ENCODE data around the gene ELAVL2. TPM values are rescaled to one million over a fixed set of nuclear protein-coding genes. Genes with fewer than 3 reads are reported as not detected.

Gene ELAVL2
- total RNA-seq, 2 experiments from 2014 or later, result not detected

GRCh38 chr9:23663536-23663935, 162.5 kb downstream of the ELAVL2 start:
- Mint-ChIP-seq H3K27ac (no peak overlapping the region), H3K36me3 (ENCODE audit: low read depth) (no peaks in the 10 kb centered on the region), H3K4me3 (no peak overlapping the region), H3K27me3 (no peaks in the 10 kb centered on the region), H3K4me1 (ENCODE audit: low read depth) (no peaks in the 10 kb centered on the region), H3K9me3 (peaks cover 24% of the 10 kb centered on the region)
- Histone ChIP-seq H3K27ac (ENCODE audit: low read depth in 1 of 2, low read length in 2 of 2) (no peak overlapping the region), H3K9me3 (ENCODE audit: control insufficient read depth in 1 of 2, insufficient read depth in 1 of 2, low read length in 2 of 2) (peaks cover 0 to 3% of the 10 kb centered on the region in 2 experiments), H3K27me3 (ENCODE audit: control insufficient read depth in 1 of 2, insufficient read depth in 2 of 2, low read length in 2 of 2) (no peaks in the 10 kb centered on the region), H3K4me3 (ENCODE audit: low read length) (no peak overlapping the region), H3K4me1 (ENCODE audit: insufficient read depth, low read length) (no peaks in the 10 kb centered on the region), H3K36me3 (ENCODE audit: insufficient read depth, low read length) (no peaks in the 10 kb centered on the region)
- ChIA-PET POLR2A (no interaction called here), CTCF (no interaction called here)
- DNase-seq, result no peak
- no peak for TF ChIP-seq CTCF (IDR thresholded peaks at IDR 0.05)
- intact Hi-C loops (cut with DNase I, micrococcal nuclease), result no loop called here
- ATAC-seq (ENCODE audit: poor library complexity), result no peak

GRCh38 chr9:23663125-23663524, 162.9 kb downstream of the ELAVL2 start:
- no peak for TF ChIP-seq CTCF (IDR thresholded peaks at IDR 0.05)
- intact Hi-C loops (cut with DNase I, micrococcal nuclease), result no loop called here
- H3K4me1 Mint-ChIP-seq (ENCODE audit: low read depth), result no peaks in the 10 kb centered on the region

GRCh38 chr9:23662320-23662719, 163.7 kb downstream of the ELAVL2 start:
- CTCF ChIA-PET, result no interaction called here
- H3K9me3 ChIP-seq (ENCODE audit: control insufficient read depth in 1 of 2, insufficient read depth in 1 of 2, low read length in 2 of 2), result peaks cover 0 to 3% of the 10 kb centered on the region in 2 experiments
- H3K27me3 Mint-ChIP-seq, result no peaks in the 10 kb centered on the region
- H3K36me3 Mint-ChIP-seq (ENCODE audit: low read depth), result no peaks in the 10 kb centered on the region
- TF ChIP-seq CTCF (IDR thresholded peaks at IDR 0.05), result no peak
- H3K36me3 ChIP-seq (ENCODE audit: insufficient read depth, low read length), result no peaks in the 10 kb centered on the region
- no peak for ATAC-seq (ENCODE audit: poor library complexity)
- H3K4me3 ChIP-seq (ENCODE audit: low read length), result no peak overlapping the region
- H3K9me3 Mint-ChIP-seq, result peaks cover 19% of the 10 kb centered on the region
- intact Hi-C loops (cut with DNase I, micrococcal nuclease), result no loop called here
- H3K27ac Mint-ChIP-seq, result no peak overlapping the region
- no peaks in the 10 kb centered on the region for H3K4me1 ChIP-seq (ENCODE audit: insufficient read depth, low read length)
- no peak overlapping the region for H3K27ac ChIP-seq (ENCODE audit: low read depth in 1 of 2, low read length in 2 of 2)
- H3K27me3 ChIP-seq (ENCODE audit: control insufficient read depth in 1 of 2, insufficient read depth in 2 of 2, low read length in 2 of 2), result no peaks in the 10 kb centered on the region
- no peak overlapping the region for H3K4me3 Mint-ChIP-seq
- H3K4me1 Mint-ChIP-seq (ENCODE audit: low read depth), result no peaks in the 10 kb centered on the region
- no peak for DNase-seq
- POLR2A ChIA-PET, result no interaction called here

More at GRCh38 chr9:23663125-23663524, 162.9 kb downstream of the ELAVL2 start:
- Histone ChIP-seq H3K27me3 (ENCODE audit: control insufficient read depth in 1 of 2, insufficient read depth in 2 of 2, low read length in 2 of 2) (no peaks in the 10 kb centered on the region), H3K36me3 (ENCODE audit: insufficient read depth, low read length) (no peaks in the 10 kb centered on the region), H3K4me1 (ENCODE audit: insufficient read depth, low read length) (no peaks in the 10 kb centered on the region), H3K27ac (ENCODE audit: low read depth in 1 of 2, low read length in 2 of 2) (no peak overlapping the region), H3K4me3 (ENCODE audit: low read length) (no peak overlapping the region), H3K9me3 (ENCODE audit: control insufficient read depth in 1 of 2, insufficient read depth in 1 of 2, low read length in 2 of 2) (peaks cover 0 to 3% of the 10 kb centered on the region in 2 experiments)
- H3K9me3 Mint-ChIP-seq, result peaks cover 24% of the 10 kb centered on the region
- no peak overlapping the region for H3K27ac Mint-ChIP-seq
- ATAC-seq (ENCODE audit: poor library complexity), result no peak
- H3K36me3 Mint-ChIP-seq (ENCODE audit: low read depth), result no peaks in the 10 kb centered on the region
- no peak overlapping the region for H3K4me3 Mint-ChIP-seq
- no peak for DNase-seq
- ChIA-PET POLR2A (no interaction called here), CTCF (no interaction called here)
- H3K27me3 Mint-ChIP-seq, result no peaks in the 10 kb centered on the region

All from CD4-positive, alpha-beta T cell (primary cell).